ENCODE results near the gene GTPBP6. TPM values are rescaled to one million over a fixed set of nuclear protein-coding genes. Genes with fewer than 3 reads are reported as not detected.

GTPBP6 gene
- total RNA-seq, 6 experiments from 2014 or later, result 35.1 to 40.2 (median 37.4) TPM

DNA sequence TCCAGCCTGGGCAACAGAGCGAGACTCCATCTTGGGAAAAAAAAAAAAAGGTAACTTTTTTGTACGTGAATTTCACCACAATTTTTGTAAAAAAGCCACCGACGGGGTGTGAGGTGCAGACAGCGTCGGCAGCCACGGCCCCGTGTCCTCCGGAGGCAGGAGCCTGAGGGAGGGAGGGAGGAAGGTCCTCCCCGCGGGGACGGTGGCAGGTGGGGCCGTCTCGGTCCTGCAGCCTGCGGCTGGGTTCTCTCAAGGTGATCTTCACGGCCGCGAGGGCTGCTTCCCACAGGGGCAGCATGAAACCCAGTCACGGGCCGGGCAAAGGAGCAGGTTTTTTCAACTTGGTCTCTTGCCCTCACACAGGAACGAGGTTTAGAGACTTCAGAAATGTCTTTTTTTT, 23.5 kb downstream of the GTPBP6 start:
- no peak for DNase-seq
- Mint-ChIP-seq H3K27me3 (ENCODE audit: insufficient read depth) (peaks cover 7% of the 10 kb centered on the region), H3K36me3 (ENCODE audit: low read depth) (peaks cover 41% of the 10 kb centered on the region), H3K4me3 (no peak overlapping the region), H3K9me3 (no peaks in the 10 kb centered on the region; the same call in 1 of the 2 replicates), H3K4me1 (ENCODE audit: low read depth) (no peaks in the 10 kb centered on the region), H3K27ac (no peak overlapping the region)
- TF ChIP-seq, protein P1, sequence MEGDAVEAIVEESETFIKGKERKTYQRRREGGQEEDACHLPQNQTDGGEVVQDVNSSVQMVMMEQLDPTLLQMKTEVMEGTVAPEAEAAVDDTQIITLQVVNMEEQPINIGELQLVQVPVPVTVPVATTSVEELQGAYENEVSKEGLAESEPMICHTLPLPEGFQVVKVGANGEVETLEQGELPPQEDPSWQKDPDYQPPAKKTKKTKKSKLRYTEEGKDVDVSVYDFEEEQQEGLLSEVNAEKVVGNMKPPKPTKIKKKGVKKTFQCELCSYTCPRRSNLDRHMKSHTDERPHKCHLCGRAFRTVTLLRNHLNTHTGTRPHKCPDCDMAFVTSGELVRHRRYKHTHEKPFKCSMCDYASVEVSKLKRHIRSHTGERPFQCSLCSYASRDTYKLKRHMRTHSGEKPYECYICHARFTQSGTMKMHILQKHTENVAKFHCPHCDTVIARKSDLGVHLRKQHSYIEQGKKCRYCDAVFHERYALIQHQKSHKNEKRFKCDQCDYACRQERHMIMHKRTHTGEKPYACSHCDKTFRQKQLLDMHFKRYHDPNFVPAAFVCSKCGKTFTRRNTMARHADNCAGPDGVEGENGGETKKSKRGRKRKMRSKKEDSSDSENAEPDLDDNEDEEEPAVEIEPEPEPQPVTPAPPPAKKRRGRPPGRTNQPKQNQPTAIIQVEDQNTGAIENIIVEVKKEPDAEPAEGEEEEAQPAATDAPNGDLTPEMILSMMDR (IDR thresholded peaks at IDR 0.05), result no peak

GRCh38 chrX:292900-293897, 25.4 kb downstream of the GTPBP6 start:
- no peaks in the 10 kb centered on the region for H3K4me1 Mint-ChIP-seq (ENCODE audit: low read depth)
- H3K4me3 Mint-ChIP-seq, result no peak overlapping the region
- H3K36me3 Mint-ChIP-seq (ENCODE audit: low read depth), result peaks cover 35% of the 10 kb centered on the region
- peaks cover 9% of the 10 kb centered on the region for H3K27me3 Mint-ChIP-seq (ENCODE audit: insufficient read depth)
- TF ChIP-seq, protein P1 (IDR thresholded peaks at IDR 0.05), result no peak
- H3K9me3 Mint-ChIP-seq, result no peaks in the 10 kb centered on the region; the same call in 1 of the 2 replicates
- no peak overlapping the region for H3K27ac Mint-ChIP-seq
- no peak for DNase-seq

DNA sequence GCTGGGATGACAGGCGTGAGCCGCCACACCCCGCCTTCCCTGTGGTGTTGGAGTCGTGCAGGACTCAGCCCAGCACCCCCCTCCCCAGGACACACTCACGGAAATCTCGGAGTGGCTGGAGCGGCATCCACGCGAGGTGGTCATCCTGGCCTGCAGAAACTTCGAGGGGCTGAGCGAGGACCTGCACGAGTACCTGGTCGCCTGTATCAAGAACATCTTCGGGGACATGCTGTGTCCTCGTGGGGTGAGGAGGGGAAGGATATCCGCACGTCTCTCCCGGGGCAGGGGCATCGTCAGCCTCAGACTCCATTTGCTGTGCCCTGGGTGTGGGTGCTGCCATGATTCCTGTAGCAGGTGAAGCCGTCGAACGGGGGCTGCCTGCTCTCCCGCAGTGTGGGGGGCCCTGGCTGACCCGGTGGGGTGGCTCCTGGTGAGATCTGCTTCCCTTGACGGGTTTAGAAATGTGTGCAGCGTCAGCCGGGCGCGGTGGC, 27.1 kb downstream of the GTPBP6 start:
- Mint-ChIP-seq H3K9me3 (no peaks in the 10 kb centered on the region; the same call in 1 of the 2 replicates), H3K36me3 (ENCODE audit: low read depth) (peaks cover 35% of the 10 kb centered on the region), H3K27me3 (ENCODE audit: insufficient read depth) (peaks cover 9% of the 10 kb centered on the region), H3K4me1 (ENCODE audit: low read depth) (no peaks in the 10 kb centered on the region), H3K27ac (no peak overlapping the region), H3K4me3 (no peak overlapping the region)
- no peak for DNase-seq
- TF ChIP-seq, protein P1 (IDR thresholded peaks at IDR 0.05), result no peak

GRCh38 chrX:290476-291166, 28.0 kb downstream of the GTPBP6 start:
- peaks cover 35% of the 10 kb centered on the region for H3K36me3 Mint-ChIP-seq (ENCODE audit: low read depth)
- no peaks in the 10 kb centered on the region; the same call in 1 of the 2 replicates for H3K9me3 Mint-ChIP-seq
- no peaks in the 10 kb centered on the region for H3K4me1 Mint-ChIP-seq (ENCODE audit: low read depth)
- no peak overlapping the region for H3K4me3 Mint-ChIP-seq
- no peak overlapping the region for H3K27ac Mint-ChIP-seq
- TF ChIP-seq, protein P1 (IDR thresholded peaks at IDR 0.05), result no peak
- DNase-seq, result no peak
- peaks cover 9% of the 10 kb centered on the region for H3K27me3 Mint-ChIP-seq (ENCODE audit: insufficient read depth)

DNA sequence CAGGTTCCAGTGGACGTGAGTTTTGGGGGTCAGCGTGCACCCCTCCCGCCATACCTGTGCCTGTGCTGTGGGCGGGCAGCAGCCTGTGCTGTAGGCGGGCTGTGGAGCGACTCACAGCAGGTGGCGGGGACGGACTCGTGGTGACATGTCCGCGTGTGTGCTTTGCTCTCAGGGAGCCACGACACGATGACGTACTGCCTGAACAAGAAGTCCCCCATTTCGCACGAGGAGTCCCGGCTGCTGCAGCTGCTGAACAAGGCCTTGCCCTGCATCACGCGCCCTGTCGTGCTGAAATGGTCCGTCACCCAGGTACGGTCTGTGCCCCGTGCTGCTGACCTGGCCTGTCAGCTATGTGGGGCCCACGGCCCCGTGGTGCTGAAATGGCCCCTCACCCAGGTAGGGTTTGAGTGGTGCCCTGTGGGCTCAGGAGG, 30.0 kb downstream of the GTPBP6 start:
- DNase-seq, result no peak
- H3K27ac Mint-ChIP-seq, result no peak overlapping the region
- H3K36me3 Mint-ChIP-seq (ENCODE audit: low read depth), result peaks cover 43% of the 10 kb centered on the region
- TF ChIP-seq, protein P1 (IDR thresholded peaks at IDR 0.05), result no peak
- peaks cover 7% of the 10 kb centered on the region for H3K27me3 Mint-ChIP-seq (ENCODE audit: insufficient read depth)
- H3K9me3 Mint-ChIP-seq, result no peaks in the 10 kb centered on the region; the same call in 1 of the 2 replicates
- no peaks in the 10 kb centered on the region for H3K4me1 Mint-ChIP-seq (ENCODE audit: low read depth)
- no peak overlapping the region for H3K4me3 Mint-ChIP-seq

Data from HFFc6 (cell line).